ENCODE data around the gene GARRE1. TPM values are rescaled to one million over a fixed set of nuclear protein-coding genes. Genes with fewer than 3 reads are reported as not detected.

The GARRE1 gene
- total and polyA plus RNA-seq, 2 donors (not counting 3 experiments of a cell fraction or from before 2014, with no cell fraction given): 39.2 to 46.8 TPM

- intact Hi-C loops (cut with micrococcal nuclease) (no loop called here), dilution Hi-C loops (cut with MboI; ENCODE audit: extremely low pct_ligation_motif_present, low sequenced_read_pairs) (no loop called here)
- BruUV-seq (replicated peaks): no TSS peak
- Histone ChIP-seq H3K9me1 (replicated peaks; ENCODE audit: control insufficient read depth, extremely low read depth, insufficient read depth, low read length) (no peaks in the 10 kb centered on the region), H3K27me3 (ENCODE audit: control insufficient read depth in 2 of 2, insufficient read depth in 2 of 2, low read length in 2 of 2) (no peaks in the 10 kb centered on the region), H3K79me2 (ENCODE audit: control insufficient read depth, insufficient read depth, low read length) (no peaks in the 10 kb centered on the region), H4K20me1 (replicated peaks; ENCODE audit: control insufficient read depth, extremely low read depth, insufficient read depth, low read length) (no peaks in the 10 kb centered on the region), H3K4me2 (ENCODE audit: insufficient read depth, low read length) (no peak overlapping the region), H3K27ac (ENCODE audit: insufficient read depth, low read depth, low read length) (no peak overlapping the region), H3K36me3 (ENCODE audit: control insufficient read depth in 2 of 2, extremely low read depth in 1 of 2, insufficient read depth in 2 of 2, low read length in 2 of 2) (no peaks in the 10 kb centered on the region), H3K4me1 (ENCODE audit: control insufficient read depth, extremely low read depth, insufficient read depth, low read length) (peaks cover 18% of the 10 kb centered on the region), H3K4me3 (replicated peaks in 1 of 3; ENCODE audit: insufficient read depth in 1 of 3, low read depth in 1 of 3, low read length in 3 of 3) (no peak overlapping the region), H3K9me3 (replicated peaks; ENCODE audit: control insufficient read depth, insufficient read depth, low read length) (no peaks in the 10 kb centered on the region), H2AFZ (ENCODE audit: low read depth, low read length) (no peak overlapping the region), H3K9ac (replicated peaks; ENCODE audit: extremely low read depth, insufficient read depth, low read length) (no peak overlapping the region)
- ChIA-PET CTCF (interaction anchor here (0.9 kb wide), 1 partner anchor 101 kb away, joined by 3 read pairs; no protein-coding TSS in a partner anchor), POLR2A (no interaction called here)
- DNase-seq (ENCODE audit: low read depth, low spot score): no peak
- FAIRE-seq: no peak
- TF ChIP-seq CTCF (IDR thresholded peaks at IDR 0.05; ENCODE audit: extremely low read depth in 1 of 2, insufficient read depth in 1 of 2, low read depth in 1 of 2, low read length in 2 of 2): no peak
- TF ChIP-seq MAX (IDR thresholded peaks at IDR 0.05; ENCODE audit: insufficient read depth, insufficient read length): no peak
- no peak for TF ChIP-seq MYC (IDR thresholded peaks at IDR 0.05; ENCODE audit: low read depth, low read length)
- no peak for TF ChIP-seq POLR2AphosphoS5 (IDR thresholded peaks at IDR 0.05; ENCODE audit: insufficient read depth, low read depth, low read length)
- no peak for TF ChIP-seq GATA2 (IDR thresholded peaks at IDR 0.05; ENCODE audit: insufficient read depth, insufficient read length, low read depth, low read length)
- TF ChIP-seq FOS (IDR thresholded peaks at IDR 0.05; ENCODE audit: borderline replicate concordance, insufficient read depth, low read length): no peak
- TF ChIP-seq POLR2A (IDR thresholded peaks at IDR 0.05; ENCODE audit: low read depth, low read length): no peak
- TF ChIP-seq JUN (IDR thresholded peaks at IDR 0.05; ENCODE audit: borderline replicate concordance, insufficient read depth, insufficient read length, low read depth): no peak
Observed at GRCh38 chr19:34235425-34235940, 18.9 kb upstream of the GARRE1 start.
